Activated CD4-positive, CD25-positive, alpha-beta regulatory T cell treated with anti-CD3 and anti-CD28 coated beads, Interleukin-2, amount 50 U/mL, for 72 hours (primary cell): ENCODE results near the gene YPEL5.
"Not testable (repeated sequence)": the region's sequence is repeated elsewhere in the genome, so short reads cannot be mapped to it uniquely, and the experiment has no call there.

Experiments
- DNase-seq: peaks from one replicate; pipeline ENCODE4 v3.0.0; 2021

YPEL5 gene

DNA sequence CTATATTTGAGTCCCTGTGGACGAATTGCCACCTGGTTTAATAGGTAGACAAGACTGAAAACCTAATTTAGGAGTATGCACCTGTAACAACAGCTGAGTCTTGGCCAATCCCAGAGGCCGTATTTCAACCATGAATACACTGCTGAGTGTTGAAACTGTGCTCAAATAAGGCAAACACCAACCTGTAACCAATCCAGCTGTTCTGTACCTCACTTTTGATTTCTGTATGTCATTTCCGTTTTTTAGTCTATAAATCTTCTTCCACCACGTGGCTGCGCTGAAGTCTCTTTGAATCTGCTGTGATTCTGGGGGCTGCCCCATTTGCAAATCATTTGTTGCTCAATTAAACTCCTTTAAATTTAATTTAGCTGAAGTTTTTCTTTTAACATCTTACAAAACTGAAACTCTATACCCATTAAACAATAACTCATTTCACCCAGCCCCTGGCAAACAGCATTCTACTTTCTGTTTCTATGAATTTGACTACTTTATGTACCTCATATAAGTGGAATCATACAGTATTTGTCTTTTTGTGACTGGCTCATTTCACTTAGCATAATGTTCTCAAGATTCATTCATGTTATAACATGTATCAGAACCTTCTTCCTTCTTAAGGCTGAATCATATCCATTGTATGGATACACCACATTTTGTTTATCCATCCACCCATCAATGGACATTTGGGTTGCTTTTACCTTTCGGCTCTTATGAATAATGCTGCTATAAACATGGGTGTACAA lies 7.5 kb upstream of the YPEL5 start:
- DNase-seq, result no peak

DNA sequence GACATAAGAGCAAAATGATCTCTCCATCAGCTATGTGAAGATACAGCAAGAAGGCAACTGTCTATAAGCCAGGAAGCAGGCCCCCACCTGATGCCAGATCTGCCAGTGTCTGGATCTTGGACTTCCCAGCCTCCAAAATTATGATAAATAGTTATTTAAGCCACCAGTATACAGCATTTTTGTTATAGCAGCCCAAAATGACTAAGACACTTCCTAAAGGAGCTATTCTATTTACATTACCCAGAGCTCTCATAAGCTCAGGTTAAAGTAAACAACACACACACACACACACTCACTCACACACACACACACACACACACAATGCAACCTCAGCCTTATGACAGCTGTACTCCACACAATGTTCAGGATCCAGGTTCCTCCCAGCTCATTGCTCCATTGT lies 5.7 kb upstream of the YPEL5 start:
- DNase-seq, result no peak

GRCh38 chr2:30144260-30144659 lies 2.5 kb upstream of the YPEL5 start:
- DNase-seq, result no peak

GRCh38 chr2:30144951-30145350 lies 1.9 kb upstream of the YPEL5 start:
- DNase-seq, result not testable (repeated sequence)

DNA sequence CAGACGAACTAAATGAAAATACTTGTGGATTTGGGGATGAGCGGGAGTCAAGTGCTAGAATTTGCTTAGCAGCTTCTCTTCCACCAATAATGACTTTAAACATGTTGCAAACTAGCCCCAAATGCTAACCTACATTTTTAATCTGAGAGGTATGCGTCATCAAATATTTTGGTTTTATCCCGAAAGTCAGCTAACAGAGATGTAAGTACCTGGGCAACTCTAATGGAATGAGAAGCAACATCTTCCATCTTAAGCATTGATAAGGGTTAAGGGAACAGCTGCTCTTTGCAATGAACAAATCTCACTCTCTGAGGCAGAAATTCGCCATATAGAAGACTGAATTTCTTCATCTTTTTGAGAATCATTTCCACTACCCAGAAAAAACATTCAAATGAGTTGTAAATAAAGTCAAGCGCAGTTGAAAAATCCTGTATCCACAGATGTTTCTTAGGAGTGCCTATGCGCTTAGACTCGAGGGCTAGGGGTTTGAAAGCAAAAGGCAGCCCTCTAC lies 926 bp upstream of the YPEL5 start:
- DNase-seq, result no peak

GRCh38 chr2:30147196-30147714 lies 448 bp downstream of the YPEL5 start:
- DNase-seq, result peak; percentile 60

GRCh38 chr2:30147715-30148610 lies 1.2 kb downstream of the YPEL5 start:
- DNase-seq, result peak; percentile 85

- no peak for DNase-seq
Observed at GRCh38 chr2:30148850-30149249, 2.0 kb downstream of the YPEL5 start.

DNA sequence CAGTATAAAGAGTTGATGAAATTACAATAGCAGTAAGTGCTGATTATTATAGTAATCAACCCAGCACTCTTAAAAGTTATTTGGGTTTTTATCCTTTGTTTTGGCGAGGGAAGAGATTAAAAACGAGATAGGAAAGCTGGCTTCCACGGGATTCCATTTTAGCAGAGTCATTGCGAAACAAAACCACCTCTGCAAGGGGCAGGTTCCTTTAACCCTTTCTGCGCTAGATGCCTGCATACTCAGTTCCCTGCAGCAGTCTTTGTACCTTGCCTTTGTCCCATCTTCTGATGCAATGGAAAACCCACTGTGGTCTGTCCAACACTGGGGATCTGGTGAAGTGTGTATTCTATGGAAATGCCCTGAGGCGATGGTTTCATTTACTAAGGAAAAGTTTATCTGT lies 2.7 kb downstream of the YPEL5 start:
- no peak for DNase-seq

GRCh38 chr2:30149976-30150375 lies 3.2 kb downstream of the YPEL5 start:
- no peak for DNase-seq

GRCh38 chr2:30150786-30151185 lies 4.0 kb downstream of the YPEL5 start:
- DNase-seq, result no peak

DNA sequence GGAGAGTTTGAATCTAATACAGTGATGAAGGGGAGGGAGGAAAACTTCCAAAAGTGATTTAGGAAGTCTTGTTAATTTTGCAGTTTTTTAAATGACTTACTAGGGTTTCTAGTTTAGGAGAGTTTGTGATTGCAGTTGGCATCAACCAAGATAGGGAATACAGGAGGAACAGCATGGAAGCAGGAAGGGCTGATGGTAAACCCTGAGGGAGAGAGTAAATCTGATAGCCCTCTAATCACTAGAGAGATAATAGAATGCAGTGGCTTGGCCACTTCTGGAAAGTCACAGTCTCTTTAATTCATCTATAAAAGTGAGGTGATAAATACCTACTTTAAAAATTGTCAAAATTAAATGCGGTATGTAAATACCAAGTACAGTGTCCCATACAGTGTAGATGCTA lies 5.6 kb downstream of the YPEL5 start:
- DNase-seq, result no peak

- no peak for DNase-seq
Observed at GRCh38 chr2:30155202-30155601, 8.4 kb downstream of the YPEL5 start.

DNA sequence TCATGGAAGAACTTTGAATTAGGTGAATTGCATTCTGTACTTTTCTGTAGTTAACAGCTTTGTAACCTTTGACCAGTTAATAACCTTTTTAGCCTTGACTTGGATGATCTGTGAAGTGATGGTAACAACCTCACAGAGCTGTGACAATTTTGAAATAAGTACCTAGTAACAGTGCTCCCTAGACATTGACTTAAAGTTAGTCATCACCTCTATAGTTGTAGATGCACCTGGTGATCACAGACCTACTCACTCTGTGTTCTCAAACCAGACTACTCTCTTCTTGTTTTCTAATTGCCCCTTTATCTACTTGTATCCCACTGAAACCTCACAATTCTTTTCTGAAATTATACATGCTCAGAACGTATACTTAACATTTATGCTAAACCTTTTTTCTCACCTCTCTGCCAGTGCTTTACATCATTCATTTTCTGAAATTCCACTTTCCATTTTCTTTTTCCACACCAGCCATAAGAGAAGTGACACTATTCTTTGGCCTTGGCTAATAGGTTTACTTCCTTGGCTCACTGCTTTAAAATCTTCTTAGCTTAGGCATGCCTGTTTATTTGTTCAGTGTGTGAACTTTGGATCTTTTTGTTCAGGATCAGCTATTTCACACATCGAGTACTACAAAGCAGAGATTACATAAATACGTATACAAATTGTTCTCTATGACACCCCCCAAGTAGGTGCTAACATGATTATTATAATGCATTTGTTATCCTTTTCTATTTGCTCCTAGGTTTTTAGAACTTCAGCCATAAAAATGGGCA lies 9.3 kb downstream of the YPEL5 start:
- no peak for DNase-seq

- DNase-seq, result no peak
Observed at GRCh38 chr2:30157616-30158015, 10.8 kb downstream of the YPEL5 start.

GRCh38 chr2:30159766-30160165 lies 13.0 kb downstream of the YPEL5 start:
- DNase-seq, result no peak

GRCh38 chr2:30161929-30162706 lies 15.3 kb downstream of the YPEL5 start:
- DNase-seq, result no peak

- DNase-seq, result no peak
Observed at GRCh38 chr2:30162806-30163205, 16.0 kb downstream of the YPEL5 start.

DNA sequence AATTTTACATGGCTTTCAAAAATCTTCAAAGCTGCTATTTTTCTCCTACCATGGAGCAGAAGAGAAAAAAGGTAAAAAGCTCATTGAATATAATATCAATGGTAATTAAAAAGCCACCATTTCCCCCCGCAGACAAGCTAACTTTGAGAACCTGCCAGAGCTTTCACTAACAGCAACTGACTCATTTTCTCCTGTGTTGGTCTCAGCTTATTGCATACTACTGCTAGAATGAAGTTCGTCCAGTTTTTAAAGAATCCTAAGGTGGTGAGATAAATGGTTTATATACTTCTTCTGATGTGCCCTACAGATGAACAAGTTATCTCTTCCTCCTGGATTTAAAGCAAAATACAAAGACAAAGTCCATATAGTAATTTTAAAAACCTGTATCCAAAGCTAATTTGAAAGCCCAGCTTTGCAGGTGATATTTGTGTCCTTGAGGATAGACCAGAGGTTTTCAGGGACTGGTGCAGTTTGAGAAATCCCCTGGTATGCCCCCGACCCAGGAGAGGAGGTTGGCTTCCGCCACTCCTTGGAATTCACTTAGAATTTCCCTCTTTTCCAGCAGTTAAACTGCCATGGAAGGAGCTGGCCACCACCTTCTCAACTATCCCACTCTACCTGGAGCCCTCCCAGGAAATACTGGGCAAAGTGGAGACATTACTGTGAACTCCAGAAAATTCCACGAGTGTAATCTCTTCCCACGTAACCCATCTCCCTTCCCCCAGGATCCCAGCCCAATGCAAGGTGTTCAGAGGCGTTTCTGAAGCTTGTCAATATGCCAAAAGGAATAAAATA lies 17.5 kb downstream of the YPEL5 start:
- no peak for DNase-seq

DNA sequence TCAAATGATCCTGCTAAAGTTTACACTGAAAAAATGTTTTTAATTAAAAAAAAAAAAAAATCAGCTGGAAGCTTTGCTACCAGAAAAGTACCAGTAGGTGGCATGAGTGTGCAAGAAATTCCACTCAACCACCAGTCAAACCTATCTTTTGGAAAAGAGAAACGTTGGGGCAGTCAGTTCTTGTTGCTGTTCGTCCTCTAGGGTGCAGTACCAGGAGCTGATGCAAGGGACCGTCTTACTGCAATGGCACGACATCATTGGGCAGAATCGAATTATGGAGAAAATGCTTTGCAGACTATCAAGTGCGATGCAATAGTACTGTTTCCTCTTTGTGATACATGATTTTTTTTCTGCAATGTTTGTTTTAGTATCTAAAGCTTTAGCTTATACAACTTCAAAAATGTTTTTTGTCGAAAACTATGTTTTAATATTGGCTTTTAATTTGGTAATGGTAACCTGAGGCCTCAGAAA lies 18.3 kb downstream of the YPEL5 start:
- DNase-seq, result peak; percentile 35

DNA sequence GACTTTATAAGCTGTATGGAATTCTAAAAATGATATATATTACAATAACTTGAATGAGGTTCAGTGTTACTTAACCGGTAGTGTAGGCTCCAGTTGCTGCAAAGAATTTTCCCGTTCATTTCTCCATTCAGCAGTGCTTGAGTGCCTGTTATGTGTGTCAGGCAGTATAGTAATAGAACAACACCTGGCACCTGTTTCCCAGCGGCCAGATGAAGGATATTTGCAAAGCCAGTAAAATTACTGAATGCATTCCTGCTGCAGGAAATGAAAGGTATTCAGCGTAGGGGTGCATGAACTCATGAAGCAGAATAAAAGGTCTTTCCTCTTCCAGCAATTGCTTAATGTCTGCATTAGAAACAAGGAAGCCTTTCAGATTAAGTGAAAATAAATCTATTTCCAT lies 18.8 kb downstream of the YPEL5 start:
- no peak for DNase-seq
